IPS-18c (cell line): Measurements from ENCODE around the gene GAB2.

Experiments used
- H3K4me3 ChIP-seq: 2 replicates; pipeline ENCODE4 v1.7.0; 2013; ENCODE audit warnings: low read depth, mild to moderate bottlenecking, low read length, moderate library complexity; ENCODE audit not compliant: insufficient read depth
- H3K9me3 ChIP-seq: one replicate; pipeline ENCODE4 v1.6.1; 2013; ENCODE audit warnings: mild to moderate bottlenecking, low read length, moderate library complexity; ENCODE audit not compliant: control insufficient read depth, insufficient read depth

The GAB2 gene

GRCh38 chr11:78386215-78386941 lies 31.2 kb downstream of the GAB2 start:
- Histone ChIP-seq H3K9me3 (peaks cover 5% of the 10 kb centered on the region), H3K4me3 (no peak overlapping the region)

GRCh38 chr11:78385205-78385604 lies 32.4 kb downstream of the GAB2 start:
- H3K9me3 ChIP-seq = peaks cover 5% of the 10 kb centered on the region

GRCh38 chr11:78384231-78384630 lies 33.4 kb downstream of the GAB2 start:
- Histone ChIP-seq H3K9me3 (peaks cover 5% of the 10 kb centered on the region), H3K4me3 (no peak overlapping the region)

More at GRCh38 chr11:78385205-78385604, 32.4 kb downstream of the GAB2 start:
- no peak overlapping the region; the same call in 1 of the 2 replicates for H3K4me3 ChIP-seq

DNA sequence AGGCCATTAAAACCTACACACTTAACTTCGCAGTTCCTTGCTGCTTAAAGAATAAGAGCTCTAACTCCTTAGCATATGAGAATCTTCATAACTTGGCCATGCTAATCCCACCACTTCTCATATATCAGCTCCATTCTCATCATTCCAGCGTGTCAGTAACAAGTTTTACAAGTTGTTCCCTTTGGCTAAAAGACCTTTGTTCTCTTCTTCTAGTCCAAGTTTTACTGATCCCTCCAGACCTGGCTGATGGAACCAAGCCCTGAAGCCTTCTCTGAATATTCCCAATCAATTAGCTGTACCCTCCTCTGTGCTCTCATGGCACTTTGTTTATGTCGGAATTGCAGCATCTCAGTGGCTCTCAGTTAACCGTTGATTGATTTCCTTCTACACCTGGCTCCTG lies 35.8 kb downstream of the GAB2 start:
- H3K4me3 ChIP-seq = no peak overlapping the region
- peaks cover 5% of the 10 kb centered on the region for H3K9me3 ChIP-seq

- H3K9me3 ChIP-seq = peaks cover 5% of the 10 kb centered on the region
- no peak overlapping the region for H3K4me3 ChIP-seq
Measured at GRCh38 chr11:78380615-78381051, 37.0 kb downstream of the GAB2 start.

GRCh38 chr11:78379039-78379670 lies 38.5 kb downstream of the GAB2 start:
- Histone ChIP-seq H3K9me3 (peaks cover 5% of the 10 kb centered on the region), H3K4me3 (no peak overlapping the region)

DNA sequence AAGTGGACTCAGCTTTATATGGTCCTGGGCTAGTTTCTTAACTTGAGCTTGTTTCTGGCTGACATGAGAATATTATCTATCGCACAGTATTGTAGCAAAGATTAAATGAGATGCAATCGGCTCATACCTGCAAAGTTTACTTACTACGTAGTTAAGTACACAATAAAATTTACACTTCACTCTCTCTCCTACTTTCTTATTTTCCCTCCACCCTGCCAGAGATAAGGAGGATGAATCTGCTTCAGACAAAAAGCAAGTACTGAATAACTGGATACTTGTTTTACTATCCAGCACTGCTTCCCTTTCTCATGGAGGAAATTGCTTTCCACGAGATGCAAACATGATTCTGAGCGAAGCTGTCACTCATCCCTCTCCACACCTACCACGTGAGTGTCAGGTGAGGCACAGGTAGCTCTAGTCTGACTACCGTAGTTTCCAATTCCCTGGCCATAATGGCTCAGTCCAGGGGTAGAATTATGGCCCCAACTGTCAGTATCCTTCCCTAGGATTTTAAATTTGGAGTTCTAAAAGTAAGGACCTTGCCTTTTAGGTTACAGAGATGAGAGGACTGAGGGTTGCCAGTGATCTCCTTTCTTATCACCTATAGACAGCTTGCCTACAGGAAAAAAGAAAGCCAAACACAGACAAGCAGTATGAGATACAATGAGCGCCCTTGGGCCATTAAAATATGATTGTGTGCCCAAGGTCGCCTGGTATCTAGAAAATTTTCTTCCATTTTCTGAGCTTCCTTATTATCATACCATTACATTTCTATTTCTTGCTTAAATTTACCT lies 39.8 kb downstream of the GAB2 start:
- Histone ChIP-seq H3K9me3 (no peaks in the 10 kb centered on the region), H3K4me3 (no peak overlapping the region)

DNA sequence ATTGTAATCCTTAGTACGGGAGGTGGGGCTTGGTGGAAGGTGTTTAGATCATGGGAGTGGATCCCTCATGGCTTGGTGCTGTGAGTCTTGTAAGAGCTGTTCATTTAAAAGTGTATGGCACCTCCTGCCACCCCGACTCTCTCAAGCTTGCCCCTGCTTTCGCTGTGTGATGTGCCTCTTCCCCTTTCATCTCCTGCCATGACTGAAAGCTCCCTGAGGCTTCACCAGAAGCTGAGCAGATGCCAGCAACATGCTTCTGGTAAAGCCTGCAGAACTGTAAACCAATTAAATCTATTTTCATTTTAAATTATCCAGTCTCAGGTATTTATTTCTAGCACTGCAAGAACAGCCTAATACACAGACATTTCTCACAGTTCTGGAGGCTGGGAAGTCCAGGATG lies 40.8 kb downstream of the GAB2 start:
- H3K9me3 ChIP-seq = no peaks in the 10 kb centered on the region
- no peak overlapping the region for H3K4me3 ChIP-seq

DNA sequence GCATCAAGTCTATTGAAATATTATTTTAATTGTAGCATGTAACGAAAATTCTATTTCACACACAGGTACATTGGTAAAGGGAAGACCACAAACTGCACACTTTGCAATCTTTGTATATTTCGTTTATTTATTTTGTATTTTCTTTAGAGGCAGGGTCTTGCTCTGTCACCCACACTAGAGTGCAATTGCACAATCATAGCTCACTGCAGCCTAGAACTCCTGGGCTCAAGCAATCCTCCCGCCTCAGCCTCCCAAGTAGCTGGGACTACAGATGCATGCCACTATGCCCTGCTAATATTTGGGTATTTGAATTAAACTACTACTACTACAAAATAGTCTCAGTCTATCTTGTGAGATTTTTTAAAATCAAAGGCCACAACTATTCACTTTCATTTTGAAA lies 42.7 kb downstream of the GAB2 start:
- Histone ChIP-seq H3K4me3 (no peak overlapping the region), H3K9me3 (no peaks in the 10 kb centered on the region)

- Histone ChIP-seq H3K9me3 (no peaks in the 10 kb centered on the region), H3K4me3 (no peak overlapping the region)
Measured at GRCh38 chr11:78373689-78374088, 43.9 kb downstream of the GAB2 start.

- Histone ChIP-seq H3K4me3 (no peak overlapping the region), H3K9me3 (no peaks in the 10 kb centered on the region)
Measured at GRCh38 chr11:78372114-78372768, 45.4 kb downstream of the GAB2 start.

GRCh38 chr11:78371221-78371891 lies 46.3 kb downstream of the GAB2 start:
- Histone ChIP-seq H3K4me3 (no peak overlapping the region), H3K9me3 (no peaks in the 10 kb centered on the region)

GRCh38 chr11:78370406-78371172 lies 47.0 kb downstream of the GAB2 start:
- Histone ChIP-seq H3K4me3 (no peak overlapping the region), H3K9me3 (no peaks in the 10 kb centered on the region)

GRCh38 chr11:78365381-78365792 lies 52.2 kb downstream of the GAB2 start:
- no peak overlapping the region for H3K4me3 ChIP-seq

DNA sequence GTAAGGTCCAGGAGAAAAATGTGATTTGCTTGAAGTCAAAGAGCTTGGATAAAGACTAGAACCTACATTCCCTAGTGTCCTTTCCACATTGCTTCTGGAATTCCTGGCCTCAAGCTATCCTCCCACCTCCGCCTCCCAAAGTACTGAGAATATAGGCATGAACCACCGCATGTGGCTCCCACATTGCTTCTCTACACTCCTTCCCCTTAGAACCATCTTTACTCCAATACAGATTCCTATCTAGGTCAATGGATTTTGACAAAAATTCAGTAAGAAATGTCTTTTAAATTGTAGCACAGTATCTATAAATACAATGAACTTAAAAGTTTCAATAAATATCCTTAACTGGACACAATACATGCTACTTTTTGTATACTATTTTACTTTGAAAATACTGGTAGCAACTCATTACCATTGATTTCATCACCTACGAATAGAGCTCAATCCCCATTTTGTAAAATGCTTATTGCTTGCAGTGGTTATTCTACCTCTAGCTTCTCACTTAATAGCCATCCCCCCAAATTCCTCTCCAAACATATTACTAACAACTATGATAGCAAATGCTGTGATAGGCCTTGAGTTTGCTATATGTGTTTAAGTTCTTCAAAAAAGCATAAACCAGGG lies 53.4 kb downstream of the GAB2 start:
- H3K4me3 ChIP-seq = no peak overlapping the region
- H3K9me3 ChIP-seq = no peaks in the 10 kb centered on the region

More at GRCh38 chr11:78365381-78365792, 52.2 kb downstream of the GAB2 start:
- H3K9me3 ChIP-seq = no peaks in the 10 kb centered on the region
